Kidney tubule cell (primary cell): ENCODE measurements around the gene HOXB6.

Source experiments
- DNase-seq: peaks from one replicate; pipeline ENCODE4 v3.0.0-alpha.2; 2018; ENCODE audit warnings: low spot score

The HOXB6 gene

GRCh38 chr17:48552466-48553189, 52.2 kb downstream of the HOXB6 start:
- DNase-seq: peak; percentile 68

- peak; percentile 25 for DNase-seq
Observed at GRCh38 chr17:48551596-48552465, 53.0 kb downstream of the HOXB6 start.

- peak; percentile 20 for DNase-seq
Observed at GRCh38 chr17:48551214-48551555, 53.6 kb downstream of the HOXB6 start.

GRCh38 chr17:48550502-48551213, 54.1 kb downstream of the HOXB6 start:
- peak; percentile 38 for DNase-seq

GRCh38 chr17:48549914-48550501, 54.8 kb downstream of the HOXB6 start:
- DNase-seq: peak; percentile 70

GRCh38 chr17:48549281-48549630, 55.5 kb downstream of the HOXB6 start:
- peak; percentile 6 for DNase-seq

- peak; percentile 16 for DNase-seq
Observed at GRCh38 chr17:48548523-48549280, 56.1 kb downstream of the HOXB6 start.

- peak; percentile 52 for DNase-seq
Observed at GRCh38 chr17:48547808-48548522, 56.8 kb downstream of the HOXB6 start.

GRCh38 chr17:48546924-48547807, 57.6 kb downstream of the HOXB6 start:
- peak; percentile 19 for DNase-seq

- DNase-seq: peak; percentile 34
Observed at GRCh38 chr17:48546137-48546923, 58.5 kb downstream of the HOXB6 start.
